Fibroblast of lung (primary cell): ENCODE data around the gene LANCL3. TPM values are rescaled to one million over a fixed set of nuclear protein-coding genes. Genes with fewer than 3 reads are reported as not detected.

ENCODE experiments used
- DNase-seq, 2 donors: peaks; one replicate each; pipeline versions ENCODE4 v3.0.0 to v3.0.0-alpha.2; 2010; ENCODE audit warnings: low read depth in 2 of 2
- H2AFZ ChIP-seq: 2 replicates; pipeline ENCODE4 v1.5.1; 2012; ENCODE audit warnings: low read length, control low read depth, inconsistent platforms
- H3K27ac ChIP-seq: 2 replicates; pipeline ENCODE4 v1.5.1; 2011; ENCODE audit warnings: low read length, control low read depth; ENCODE audit not compliant: insufficient read depth
- H3K27me3 ChIP-seq: 2 replicates; pipeline ENCODE4 v1.5.1; 2011; ENCODE audit warnings: mild to moderate bottlenecking, low read length; ENCODE audit not compliant: control insufficient read depth, insufficient read depth
- H3K36me3 ChIP-seq: 2 replicates; pipeline ENCODE4 v1.5.1; 2011; ENCODE audit warnings: low read length; ENCODE audit not compliant: control insufficient read depth, insufficient read depth
- H3K4me1 ChIP-seq: 2 replicates; pipeline ENCODE4 v1.5.1; 2011; ENCODE audit warnings: low read length; ENCODE audit not compliant: control insufficient read depth, insufficient read depth; ENCODE audit errors: extremely low read depth
- H3K4me2 ChIP-seq: 2 replicates; pipeline ENCODE4 v1.5.1; 2011; ENCODE audit warnings: low read length, control low read depth; ENCODE audit not compliant: insufficient read depth; ENCODE audit errors: extremely low read depth
- H3K4me3 ChIP-seq, 4 experiments: fragments of 200-600 bp in 1 of 4; sonication (generic) in 1 of 4; replicated peaks in 1 of 4; 2 replicates each; pipeline ENCODE4 v1.5.1; 2011 to 2016; ENCODE audit warnings: low read length in 4 of 4, low read depth in 3 of 4, mild to moderate bottlenecking in 3 of 4, control low read depth in 2 of 4, inconsistent platforms in 1 of 4, mixed read lengths in 1 of 4; ENCODE audit not compliant: insufficient read depth in 1 of 4; ENCODE audit errors: control extremely low read depth in 1 of 4
- H3K79me2 ChIP-seq: 2 replicates; pipeline ENCODE4 v1.5.1; 2012; ENCODE audit warnings: mild to moderate bottlenecking, low read length, inconsistent platforms; ENCODE audit not compliant: control insufficient read depth, insufficient read depth
- H3K9ac ChIP-seq: 2 replicates; pipeline ENCODE4 v1.5.1; 2011; ENCODE audit warnings: mild to moderate bottlenecking, low read length, control low read depth; ENCODE audit not compliant: insufficient read depth
- H3K9me3 ChIP-seq: 2 replicates; pipeline ENCODE4 v1.5.1; 2012; ENCODE audit warnings: low read depth, low read length; ENCODE audit not compliant: control insufficient read depth, insufficient read depth
- H4K20me1 ChIP-seq: 2 replicates; pipeline ENCODE4 v1.5.1; 2011; ENCODE audit warnings: low read length; ENCODE audit not compliant: control insufficient read depth, insufficient read depth; ENCODE audit errors: extremely low read depth
- EZH2 ChIP-seq: IDR thresholded peaks from 2 replicates; pipeline ENCODE4 v1.5.1; 2012; ENCODE audit warnings: low read length, control low read depth, mild to moderate bottlenecking; ENCODE audit errors: missing control alignments
- polyA plus RNA-seq, 2 donors: library from polyadenylated mRNA; depleted of rRNA in 1 of 2; stranded (reverse) in 1 of 2; unstranded in 1 of 2; fragments of >200 nt; gene quantifications; 2 replicates each; pipeline ENCODE4 v1.2.1, GENCODE V29; 2011 to 2012; ENCODE audit warnings: missing spikeins in 1 of 2
- total RNA-seq: library from RNA; depleted of rRNA; stranded (reverse); fragments of >200 nt; gene quantifications from 2 replicates; pipeline ENCODE4 v1.2.1, GENCODE V29; 2014
- TF ChIP-seq, protein P1 (sequence below), 2 donors: IDR thresholded peaks in 1 of 2; conservative IDR thresholded peaks in 1 of 2; 1 replicate in 1 of 2; 2 replicates in 1 of 2; pipeline ENCODE4 v1.5.1; 2011 to 2012; ENCODE audit warnings: low read length in 2 of 2, control low read depth in 1 of 2, inconsistent platforms in 1 of 2, low read depth in 1 of 2, mild to moderate bottlenecking in 1 of 2

Gene LANCL3
- total and polyA plus RNA-seq, 2 donors (not counting 1 experiment from before 2014, with no cell fraction given), result under 0.01 to 0.02 TPM

DNA sequence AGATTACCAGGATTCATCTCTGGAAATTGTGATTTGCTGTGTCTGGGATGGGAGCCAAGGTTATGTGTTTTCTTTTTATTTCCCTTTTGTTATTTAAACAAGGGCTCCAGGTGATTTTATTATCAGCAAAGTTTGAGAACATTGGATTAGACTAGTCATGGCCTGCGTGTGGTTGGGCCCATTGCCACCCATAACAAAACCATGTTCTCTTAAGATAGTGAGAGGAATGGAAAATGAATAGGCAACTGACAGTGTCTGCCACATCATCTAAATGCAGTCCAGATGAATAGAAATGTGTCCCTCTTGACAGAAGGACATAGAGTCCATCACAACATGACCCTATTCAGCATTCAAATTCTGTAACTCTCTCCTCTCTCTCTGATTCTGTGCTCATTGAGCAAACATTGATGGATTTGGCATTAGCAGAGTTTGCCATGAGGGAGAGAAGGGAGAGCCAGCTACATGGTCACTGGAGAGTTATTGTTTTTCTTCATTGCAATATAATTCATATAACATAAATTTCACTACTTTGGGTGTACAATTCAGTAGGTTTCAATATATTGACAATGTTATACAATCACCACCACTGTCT lies 125.8 kb downstream of the LANCL3 start:
- no peak overlapping the region for H3K27ac ChIP-seq
- H3K4me3 ChIP-seq, result no peak overlapping the region
- no peak overlapping the region for H3K4me2 ChIP-seq
- no peaks in the 10 kb centered on the region for H3K4me1 ChIP-seq
- no peaks in the 10 kb centered on the region for H3K36me3 ChIP-seq
- H3K9me3 ChIP-seq, result no peaks in the 10 kb centered on the region
- H4K20me1 ChIP-seq, result no peaks in the 10 kb centered on the region
- no peak overlapping the region for H2AFZ ChIP-seq
- DNase-seq, result peak in 1 of 2 donors; percentile 44
- TF ChIP-seq, protein P1, sequence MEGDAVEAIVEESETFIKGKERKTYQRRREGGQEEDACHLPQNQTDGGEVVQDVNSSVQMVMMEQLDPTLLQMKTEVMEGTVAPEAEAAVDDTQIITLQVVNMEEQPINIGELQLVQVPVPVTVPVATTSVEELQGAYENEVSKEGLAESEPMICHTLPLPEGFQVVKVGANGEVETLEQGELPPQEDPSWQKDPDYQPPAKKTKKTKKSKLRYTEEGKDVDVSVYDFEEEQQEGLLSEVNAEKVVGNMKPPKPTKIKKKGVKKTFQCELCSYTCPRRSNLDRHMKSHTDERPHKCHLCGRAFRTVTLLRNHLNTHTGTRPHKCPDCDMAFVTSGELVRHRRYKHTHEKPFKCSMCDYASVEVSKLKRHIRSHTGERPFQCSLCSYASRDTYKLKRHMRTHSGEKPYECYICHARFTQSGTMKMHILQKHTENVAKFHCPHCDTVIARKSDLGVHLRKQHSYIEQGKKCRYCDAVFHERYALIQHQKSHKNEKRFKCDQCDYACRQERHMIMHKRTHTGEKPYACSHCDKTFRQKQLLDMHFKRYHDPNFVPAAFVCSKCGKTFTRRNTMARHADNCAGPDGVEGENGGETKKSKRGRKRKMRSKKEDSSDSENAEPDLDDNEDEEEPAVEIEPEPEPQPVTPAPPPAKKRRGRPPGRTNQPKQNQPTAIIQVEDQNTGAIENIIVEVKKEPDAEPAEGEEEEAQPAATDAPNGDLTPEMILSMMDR (conservative IDR thresholded peaks at IDR 0.05 in 1 of 2, IDR thresholded peaks at IDR 0.05 in 1 of 2; ENCODE audit: low read depth in 1 of 2, low read length in 2 of 2), result no peak
- no peak for TF ChIP-seq EZH2
- H3K27me3 ChIP-seq, result no peaks in the 10 kb centered on the region
- no peaks in the 10 kb centered on the region for H3K79me2 ChIP-seq
- H3K9ac ChIP-seq, result no peak overlapping the region

- Histone ChIP-seq H4K20me1 (no peaks in the 10 kb centered on the region), H3K36me3 (no peaks in the 10 kb centered on the region), H3K4me1 (no peaks in the 10 kb centered on the region), H3K9me3 (no peaks in the 10 kb centered on the region), H3K4me3 (no peak overlapping the region), H3K79me2 (no peaks in the 10 kb centered on the region), H3K4me2 (no peak overlapping the region), H2AFZ (no peak overlapping the region), H3K9ac (no peak overlapping the region), H3K27me3 (no peaks in the 10 kb centered on the region), H3K27ac (no peak overlapping the region)
- no peak for TF ChIP-seq EZH2
- TF ChIP-seq, protein P1 (conservative IDR thresholded peaks at IDR 0.05 in 1 of 2, IDR thresholded peaks at IDR 0.05 in 1 of 2; ENCODE audit: low read depth in 1 of 2, low read length in 2 of 2), result no peak
- DNase-seq, result no peak
Measured at GRCh38 chrX:37701588-37701987, 130.1 kb downstream of the LANCL3 start.

DNA sequence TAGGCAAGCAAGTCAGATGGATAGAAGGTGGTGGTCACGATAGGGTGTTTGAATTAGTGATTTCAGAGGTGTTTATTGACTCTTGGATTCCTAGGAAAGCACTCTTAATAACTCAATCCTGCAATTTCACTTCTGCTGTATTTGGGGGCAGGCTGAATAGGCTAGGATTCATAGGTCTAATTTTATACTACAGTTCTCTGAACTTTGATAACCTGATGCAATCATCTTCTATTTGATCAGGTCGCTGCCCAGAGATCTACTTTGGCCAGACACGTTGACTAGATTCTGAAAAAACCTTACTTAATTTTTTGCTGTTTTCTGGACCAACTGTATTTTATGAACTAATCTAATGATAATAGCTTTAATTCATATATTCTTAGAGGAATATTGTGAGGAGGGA lies 140.5 kb downstream of the LANCL3 start:
- Histone ChIP-seq H3K36me3 (no peaks in the 10 kb centered on the region), H2AFZ (no peak overlapping the region), H3K4me3 (no peak overlapping the region), H3K9ac (no peak overlapping the region), H4K20me1 (no peaks in the 10 kb centered on the region), H3K4me1 (no peaks in the 10 kb centered on the region), H3K27me3 (no peaks in the 10 kb centered on the region), H3K27ac (no peak overlapping the region), H3K9me3 (no peaks in the 10 kb centered on the region), H3K79me2 (no peaks in the 10 kb centered on the region), H3K4me2 (no peak overlapping the region)
- DNase-seq, result no peak
- no peak for TF ChIP-seq EZH2
- TF ChIP-seq, protein P1 (conservative IDR thresholded peaks at IDR 0.05 in 1 of 2, IDR thresholded peaks at IDR 0.05 in 1 of 2; ENCODE audit: low read depth in 1 of 2, low read length in 2 of 2), result no peak
